ENCODE data around the gene NDUFS8.

- TF ChIP-seq CTCF (IDR thresholded peaks at IDR 0.05; ENCODE audit: low read depth, low read length, missing input control) (no peak), REST (IDR thresholded peaks at IDR 0.05) (no peak), MAX (IDR thresholded peaks at IDR 0.05) (no peak), YY1 (IDR thresholded peaks at IDR 0.05) (no peak), RAD21 (IDR thresholded peaks at IDR 0.05) (no peak), FOXA1 (IDR thresholded peaks at IDR 0.05) (no peak), EGR1 (IDR thresholded peaks at IDR 0.05; ENCODE audit: low read depth in 2 of 2) (no peak), JUND (IDR thresholded peaks at IDR 0.05) (no peak), TAF1 (conservative IDR thresholded peaks at IDR 0.05) (no peak), ATF3 (IDR thresholded peaks at IDR 0.05) (no peak), RXRA (IDR thresholded peaks at IDR 0.05) (no peak)
Measured at GRCh38 chr11:68024508-68024907, 6.0 kb upstream of the NDUFS8 start.

All from liver (tissue), 3 donors.